ENCODE measurements around the gene HTT. TPM values are rescaled to one million over a fixed set of nuclear protein-coding genes. Genes with fewer than 3 reads are reported as not detected.

The HTT gene
- total RNA-seq, 4 donors from 2014 or later, result 50.1 to 192 (median 81.0) TPM

DNA sequence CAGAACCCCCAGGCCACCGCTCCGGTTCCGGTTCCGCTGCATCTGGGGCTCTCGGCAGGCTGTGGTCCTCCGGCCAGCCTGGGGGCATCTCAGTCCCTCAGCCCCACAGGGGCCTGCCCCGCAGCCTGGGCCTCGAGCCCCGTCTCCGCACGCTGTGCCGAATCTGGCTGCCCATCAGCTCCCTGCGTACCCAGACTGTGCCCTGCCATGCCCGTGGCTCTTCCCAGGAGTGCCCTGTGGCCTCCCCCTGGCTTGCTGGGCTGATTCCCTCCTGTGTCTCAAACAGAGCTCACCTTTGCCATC, 173.6 kb downstream of the HTT start:
- Histone ChIP-seq H3K27me3 (no peaks in the 10 kb centered on the region), H3K9me3 (no peaks in the 10 kb centered on the region), H3K27ac (no peak overlapping the region), H3K4me1 (no peaks in the 10 kb centered on the region), H3K36me3 (no peaks in the 10 kb centered on the region), H3K4me3 (no peak overlapping the region)
- TF ChIP-seq POLR2AphosphoS5 (IDR thresholded peaks at IDR 0.05), result no peak
- TF ChIP-seq EP300 (IDR thresholded peaks at IDR 0.05), result no peak
- TF ChIP-seq POLR2A (IDR thresholded peaks at IDR 0.05), result no peak
- TF ChIP-seq, protein P1, sequence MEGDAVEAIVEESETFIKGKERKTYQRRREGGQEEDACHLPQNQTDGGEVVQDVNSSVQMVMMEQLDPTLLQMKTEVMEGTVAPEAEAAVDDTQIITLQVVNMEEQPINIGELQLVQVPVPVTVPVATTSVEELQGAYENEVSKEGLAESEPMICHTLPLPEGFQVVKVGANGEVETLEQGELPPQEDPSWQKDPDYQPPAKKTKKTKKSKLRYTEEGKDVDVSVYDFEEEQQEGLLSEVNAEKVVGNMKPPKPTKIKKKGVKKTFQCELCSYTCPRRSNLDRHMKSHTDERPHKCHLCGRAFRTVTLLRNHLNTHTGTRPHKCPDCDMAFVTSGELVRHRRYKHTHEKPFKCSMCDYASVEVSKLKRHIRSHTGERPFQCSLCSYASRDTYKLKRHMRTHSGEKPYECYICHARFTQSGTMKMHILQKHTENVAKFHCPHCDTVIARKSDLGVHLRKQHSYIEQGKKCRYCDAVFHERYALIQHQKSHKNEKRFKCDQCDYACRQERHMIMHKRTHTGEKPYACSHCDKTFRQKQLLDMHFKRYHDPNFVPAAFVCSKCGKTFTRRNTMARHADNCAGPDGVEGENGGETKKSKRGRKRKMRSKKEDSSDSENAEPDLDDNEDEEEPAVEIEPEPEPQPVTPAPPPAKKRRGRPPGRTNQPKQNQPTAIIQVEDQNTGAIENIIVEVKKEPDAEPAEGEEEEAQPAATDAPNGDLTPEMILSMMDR (IDR thresholded peaks at IDR 0.05), result no peak
- WGBS, result no CpG with 5 or more reads among the region's 14 CpGs
- no peak for DNase-seq (ENCODE audit: low spot score in 2 of 2)

DNA sequence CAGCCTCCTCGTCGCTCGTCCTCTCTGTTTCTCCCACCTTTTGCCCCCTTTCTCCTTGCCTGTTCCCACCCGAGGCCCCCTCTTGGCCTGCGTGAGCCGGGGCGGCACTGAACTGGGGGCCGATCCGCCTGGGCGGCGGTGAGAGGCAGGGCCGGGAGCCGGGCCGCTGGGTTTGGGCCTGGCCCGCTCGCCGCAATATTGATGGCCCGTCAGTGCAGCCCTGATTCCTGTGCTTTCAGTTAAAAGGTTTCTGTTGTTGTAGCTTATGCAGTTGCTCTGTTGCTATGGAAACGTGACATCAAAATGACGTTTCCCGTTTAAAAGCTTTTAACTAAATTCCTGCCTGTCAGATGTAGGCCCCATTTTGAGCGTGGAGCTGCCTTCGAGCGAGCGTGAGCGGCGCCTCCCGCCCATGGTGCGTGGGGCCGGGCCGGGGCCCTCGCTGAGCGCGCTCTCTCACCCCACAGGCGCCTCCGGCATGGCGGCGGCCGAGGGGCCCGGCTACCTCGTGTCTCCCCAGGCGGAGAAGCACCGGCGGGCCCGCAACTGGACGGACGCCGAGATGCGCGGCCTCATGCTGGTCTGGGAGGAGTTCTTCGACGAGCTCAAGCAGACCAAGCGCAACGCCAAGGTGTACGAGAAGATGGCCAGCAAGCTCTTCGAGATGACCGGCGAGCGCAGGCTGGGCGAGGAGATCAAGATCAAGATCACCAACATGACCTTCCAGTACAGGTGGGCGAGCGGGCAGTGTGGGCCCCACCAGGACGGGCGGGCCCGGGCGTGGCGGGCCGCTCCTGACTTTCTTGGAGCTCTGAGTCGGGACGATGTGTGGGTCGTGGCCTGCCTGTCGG, 174.6 kb downstream of the HTT start, which contains the start of gene MSANTD1:
TSS of gene MSANTD1 (plus strand) at position 349 of the 851 bp plus-strand sequence. CDS start at position 413, 64 bp downstream.
- no peaks in the 10 kb centered on the region for H3K9me3 ChIP-seq
- no peaks in the 10 kb centered on the region for H3K4me1 ChIP-seq
- H3K27me3 ChIP-seq, result no peaks in the 10 kb centered on the region
- DNase-seq (ENCODE audit: low spot score in 2 of 2), result no peak
- no peak for TF ChIP-seq POLR2A (IDR thresholded peaks at IDR 0.05)
- TF ChIP-seq EP300 (IDR thresholded peaks at IDR 0.05), result no peak
- TF ChIP-seq, protein P1 (IDR thresholded peaks at IDR 0.05), result no peak
- no peak for TF ChIP-seq POLR2AphosphoS5 (IDR thresholded peaks at IDR 0.05)
- H3K36me3 ChIP-seq, result no peaks in the 10 kb centered on the region
- 89% methylated on average over 69 of the region's 72 CpGs for WGBS
- H3K27ac ChIP-seq, result no peak within 1 kb of the TSS
- H3K4me3 ChIP-seq, result no peak within 1 kb of the TSS

DNA sequence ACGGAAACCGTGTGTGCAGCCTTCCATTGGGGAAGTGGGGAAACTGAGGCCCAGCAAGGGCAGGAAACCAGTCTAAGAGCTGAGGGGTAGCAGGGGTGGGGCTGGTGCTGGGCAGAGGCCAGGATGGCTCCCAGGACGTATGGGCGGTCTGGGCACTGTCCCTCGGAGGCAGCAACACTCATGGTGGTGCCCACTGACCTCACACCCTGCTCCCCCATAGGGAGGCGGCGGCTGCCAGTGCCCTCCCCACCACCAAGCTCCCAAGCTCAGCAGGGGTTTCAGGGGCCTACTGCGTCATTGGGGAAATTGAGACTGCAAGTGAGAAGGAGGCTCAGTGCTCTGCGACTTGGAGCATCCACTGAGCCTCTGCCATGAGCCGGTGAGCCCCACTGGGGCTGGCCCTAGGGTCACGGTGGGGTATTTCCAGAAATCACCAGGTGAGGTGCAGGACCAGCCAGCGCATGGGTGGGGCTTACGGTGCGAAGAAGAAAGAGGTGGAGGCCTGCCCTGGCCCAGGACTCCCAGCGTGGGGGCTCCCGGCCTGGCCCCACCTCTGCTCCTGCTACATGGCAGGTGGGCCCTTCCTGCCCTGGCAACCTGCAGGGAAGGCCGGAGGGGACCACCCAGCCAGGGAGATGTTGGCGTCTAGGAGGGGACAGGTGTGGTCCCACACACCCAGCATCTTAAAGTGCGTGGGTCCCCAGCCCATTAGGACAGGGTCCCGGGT, 175.4 kb downstream of the HTT start:
- Histone ChIP-seq H3K9me3 (no peaks in the 10 kb centered on the region), H3K36me3 (no peaks in the 10 kb centered on the region), H3K27ac (no peak overlapping the region), H3K4me1 (no peaks in the 10 kb centered on the region), H3K4me3 (no peak overlapping the region), H3K27me3 (no peaks in the 10 kb centered on the region)
- WGBS, result 81% methylated on average over 10 of the region's 20 CpGs
- DNase-seq (ENCODE audit: low spot score in 2 of 2), result no peak
- no peak for TF ChIP-seq POLR2AphosphoS5 (IDR thresholded peaks at IDR 0.05)
- no peak for TF ChIP-seq EP300 (IDR thresholded peaks at IDR 0.05)
- TF ChIP-seq POLR2A (IDR thresholded peaks at IDR 0.05), result no peak
- TF ChIP-seq, protein P1 (IDR thresholded peaks at IDR 0.05), result no peak

DNA sequence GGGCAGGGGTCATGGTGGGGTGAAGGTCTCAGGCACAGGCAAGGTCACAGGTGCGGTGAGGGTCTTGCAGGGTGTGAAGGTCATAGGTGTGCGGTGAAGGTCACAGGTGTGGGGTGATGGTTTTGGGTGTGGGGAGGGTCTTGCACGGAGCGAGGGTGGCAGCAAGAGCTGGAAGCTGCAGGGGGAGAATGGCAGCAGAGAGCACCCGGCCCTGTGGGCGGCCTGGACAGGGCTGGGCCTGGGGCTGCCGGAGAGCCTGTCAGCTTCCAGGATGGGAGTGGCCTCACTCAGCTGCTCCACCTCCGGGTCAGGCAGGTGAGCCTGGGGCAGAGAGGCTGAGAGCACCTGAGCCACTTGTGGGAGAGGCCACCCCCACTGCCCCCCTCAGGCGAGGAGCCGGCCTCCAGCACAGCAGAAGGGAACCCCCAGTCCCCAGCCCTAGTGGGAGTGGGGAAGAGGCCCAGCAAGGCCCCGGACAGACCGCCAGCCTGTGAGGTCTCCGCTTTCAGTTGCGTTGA, 176.0 kb downstream of the HTT start:
- Histone ChIP-seq H3K27ac (no peak overlapping the region), H3K36me3 (no peaks in the 10 kb centered on the region), H3K4me1 (no peaks in the 10 kb centered on the region), H3K9me3 (no peaks in the 10 kb centered on the region), H3K27me3 (no peaks in the 10 kb centered on the region), H3K4me3 (no peak overlapping the region)
- TF ChIP-seq POLR2A (IDR thresholded peaks at IDR 0.05) (no peak), POLR2AphosphoS5 (IDR thresholded peaks at IDR 0.05) (no peak)
- TF ChIP-seq, protein P1 (IDR thresholded peaks at IDR 0.05), result no peak
- no peak for DNase-seq (ENCODE audit: low spot score in 2 of 2)
- 77% methylated on average over 11 of the region's 14 CpGs for WGBS

Data from suprapubic skin (tissue), 4 donors.